Right lobe of liver (tissue), 6 donors: ENCODE results near the gene ITSN1. TPM values are rescaled to one million over a fixed set of nuclear protein-coding genes. Genes with fewer than 3 reads are reported as not detected.

Experiments
- ATAC-seq, 4 donors: fragments of 200-7000 bp; cut with Tn5 transposase; one replicate each; pipeline ENCODE4 v1.9.1; 2020; ENCODE audit warnings: mild to moderate bottlenecking in 4 of 4, moderate library complexity in 4 of 4
- DNase-seq, 3 donors: peaks; one replicate each; pipeline ENCODE4 v3.0.0-alpha.2; 2020
- H3K27ac ChIP-seq, 3 donors: fragments of 200-600 bp; one replicate each; pipeline ENCODE4 v1.8.0; 2022
- H3K27me3 ChIP-seq, 2 donors: fragments of 200-600 bp; one replicate each; pipeline ENCODE4 v1.8.0; 2022
- H3K36me3 ChIP-seq, 4 donors: fragments of 200-600 bp; sonication (generic) in 1 of 4; one replicate each; pipeline versions ENCODE4 v1.5.1 to v1.8.0; 2017 to 2022; ENCODE audit warnings: control low read depth in 1 of 4
- H3K4me1 ChIP-seq, 4 donors: fragments of 200-600 bp; sonication (generic) in 1 of 4; one replicate each; pipeline versions ENCODE4 v1.5.1 to v1.8.0; 2017 to 2022; ENCODE audit warnings: control low read depth in 1 of 4
- H3K4me3 ChIP-seq, 3 donors: fragments of 200-600 bp; one replicate each; pipeline ENCODE4 v1.8.0; 2022
- H3K9me3 ChIP-seq, 4 donors: fragments of 200-600 bp; sonication (generic) in 1 of 4; one replicate each; pipeline versions ENCODE4 v1.5.1 to v1.8.0; 2017 to 2022; ENCODE audit warnings: control low read depth in 1 of 4
- CTCF ChIP-seq, 4 donors: fragments of 200-600 bp in 3 of 4; fragments of 450-650 bp in 1 of 4; IDR thresholded peaks; one replicate each; pipeline versions ENCODE4 v1.5.1 to v1.8.0; 2016 to 2022; ENCODE audit warnings: antibody characterized with exemption in 4 of 4, mild to moderate bottlenecking in 2 of 4
- POLR2A ChIP-seq: fragments of 450-650 bp; IDR thresholded peaks from one replicate; pipeline ENCODE4 v1.6.1; 2017; ENCODE audit warnings: antibody characterized with exemption, mild to moderate bottlenecking
- WGBS: methylation state at CpG from one replicate; pipeline ENCODE4 v1.1.6; 2018; ENCODE audit warnings: low coverage, low lambda C conversion rate; ENCODE audit not compliant: insufficient coverage; ENCODE audit errors: missing lambda C conversion rate; 5-methylcytosine and 5-hydroxymethylcytosine counted together
- intact Hi-C, 2 donors: fragments of 100-400 bp; cut with DNase I; formaldehyde crosslinking; loops; one replicate each; pipeline versions ENCODE4 v1.11.2 to v1.14.1; 2022
- total RNA-seq, 6 experiments: library from RNA; depleted of rRNA in 2 of 6; stranded (reverse); fragments of >200 nt in 2 of 6; fragmentation: NEBNext Ultra II Directional in 3 of 6; extraction: Animal tissue kit (Norgen Biotek cat#: 25700) in 3 of 6; gene quantifications; one replicate each; pipeline versions ENCODE4 v1.1.0 to v1.2.4, GENCODE V29; 2016 to 2023
- donor health status: DM: no; HTN: yes; CAD: no.
- donor health status: DM: no; HTN: no; CAD: no.
- donor health status: DM: no; HTN: no; CAD: no.
- donor health status: DM: no; HTN: yes; CAD: no.
- donor health status: DM: no; HTN: yes; CAD: no.

Gene ITSN1
- total RNA-seq, 6 experiments from 2014 or later, result 27.8 to 63.1 (median 33.8) TPM

- TF ChIP-seq CTCF (IDR thresholded peaks at IDR 0.05) (no peak), POLR2A (no peak)
- H3K4me1 ChIP-seq, result no peaks in the 10 kb centered on the region
- ATAC-seq, result no peak
- intact Hi-C loops, result no loop called here
- no peak overlapping the region for H3K4me3 ChIP-seq
- WGBS, result 100% methylated on average over 1 of the region's 4 CpGs
- no peaks in the 10 kb centered on the region for H3K27me3 ChIP-seq
- H3K9me3 ChIP-seq, result no peaks in the 10 kb centered on the region
- peaks cover 0 to 30% (median 15%) of the 10 kb centered on the region in 4 donors for H3K36me3 ChIP-seq
- no peak overlapping the region for H3K27ac ChIP-seq
- no peak for DNase-seq
Measured at GRCh38 chr21:33828083-33828482, 185.8 kb downstream of the ITSN1 start.

GRCh38 chr21:33828577-33828976 lies 186.3 kb downstream of the ITSN1 start:
- Histone ChIP-seq H3K9me3 (no peaks in the 10 kb centered on the region), H3K27ac (no peak overlapping the region), H3K4me1 (no peaks in the 10 kb centered on the region), H3K4me3 (no peak overlapping the region), H3K36me3 (peaks cover 0 to 30% (median 13%) of the 10 kb centered on the region in 4 donors), H3K27me3 (no peaks in the 10 kb centered on the region)
- DNase-seq, result no peak
- ATAC-seq, result no peak
- 94% methylated on average over 3 of the region's 4 CpGs for WGBS
- intact Hi-C loops, result no loop called here
- TF ChIP-seq POLR2A (no peak), CTCF (IDR thresholded peaks at IDR 0.05) (no peak)

GRCh38 chr21:33829844-33830243 lies 187.5 kb downstream of the ITSN1 start:
- no peak for ATAC-seq

GRCh38 chr21:33831962-33832659 lies 189.8 kb downstream of the ITSN1 start:
- Histone ChIP-seq H3K9me3 (no peaks in the 10 kb centered on the region), H3K27ac (no peak overlapping the region), H3K36me3 (peaks cover 0 to 36% (median 17%) of the 10 kb centered on the region in 4 donors), H3K4me3 (no peak overlapping the region), H3K27me3 (no peaks in the 10 kb centered on the region), H3K4me1 (no peaks in the 10 kb centered on the region)
- TF ChIP-seq CTCF (IDR thresholded peaks at IDR 0.05), result no peak
- no peak for TF ChIP-seq POLR2A
- no peak for DNase-seq
- peak in 1 of 4 donors; percentile 15 for ATAC-seq
- 96% methylated on average over 10 of the region's 17 CpGs for WGBS
- intact Hi-C loops, result no loop called here

More at GRCh38 chr21:33829844-33830243, 187.5 kb downstream of the ITSN1 start:
- H3K27ac ChIP-seq, result no peak overlapping the region
- WGBS, result 88% methylated on average over 8 of the region's 9 CpGs
- H3K27me3 ChIP-seq, result no peaks in the 10 kb centered on the region
- no peak overlapping the region for H3K4me3 ChIP-seq
- intact Hi-C loops, result no loop called here
- H3K36me3 ChIP-seq, result peaks cover 0 to 30% (median 13%) of the 10 kb centered on the region in 4 donors
- H3K4me1 ChIP-seq, result no peaks in the 10 kb centered on the region
- H3K9me3 ChIP-seq, result no peaks in the 10 kb centered on the region
- TF ChIP-seq CTCF (IDR thresholded peaks at IDR 0.05) (no peak), POLR2A (no peak)
- no peak for DNase-seq
